A204.1 (cell line): Measurements from ENCODE around the gene GRM3.

ENCODE experiments used
- FAIRE-seq: peaks from 2 replicates; lab custom pipeline; 2012; peaks lifted over from hg19 to GRCh38; lab: Jason Lieb, UNC

Gene GRM3

DNA sequence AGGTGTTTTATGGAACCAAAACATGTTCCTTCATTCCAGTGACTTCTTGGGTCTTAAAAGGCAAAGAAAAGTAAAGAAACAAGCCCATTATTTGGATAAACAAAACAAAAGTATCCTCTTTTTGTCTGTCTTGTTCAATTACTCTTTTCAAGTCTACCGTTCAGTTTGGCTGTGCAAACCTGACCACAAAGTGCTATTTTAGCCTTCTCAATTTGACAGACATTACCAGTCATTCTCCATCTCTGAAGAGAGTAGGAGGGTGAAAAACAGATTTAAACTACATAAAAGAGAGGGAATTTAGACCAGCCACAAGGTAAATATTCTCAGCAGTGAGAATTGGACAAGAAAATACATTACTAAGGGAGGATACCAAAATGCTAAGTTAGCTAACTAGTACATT, 145.2 kb downstream of the GRM3 start:
- FAIRE-seq = no peak

DNA sequence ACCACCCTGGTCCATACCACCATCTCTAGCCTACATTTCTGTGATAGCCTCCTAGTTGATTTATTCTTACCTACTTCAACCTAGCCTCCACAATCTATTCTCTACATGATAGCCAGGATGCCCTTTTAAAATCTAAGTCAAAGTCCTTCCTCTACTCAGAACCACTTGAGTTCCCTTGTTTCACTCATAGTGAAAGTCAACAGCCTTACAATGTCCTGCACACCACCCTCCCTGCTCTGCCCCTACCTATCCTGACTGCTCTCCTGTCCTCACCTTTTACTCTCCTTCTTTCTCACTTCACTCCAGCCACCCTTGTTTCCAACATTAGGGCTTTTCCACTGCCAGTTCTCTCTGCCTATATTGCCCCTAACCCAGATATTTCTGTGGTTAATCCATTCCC, 146.7 kb downstream of the GRM3 start:
- no peak for FAIRE-seq

DNA sequence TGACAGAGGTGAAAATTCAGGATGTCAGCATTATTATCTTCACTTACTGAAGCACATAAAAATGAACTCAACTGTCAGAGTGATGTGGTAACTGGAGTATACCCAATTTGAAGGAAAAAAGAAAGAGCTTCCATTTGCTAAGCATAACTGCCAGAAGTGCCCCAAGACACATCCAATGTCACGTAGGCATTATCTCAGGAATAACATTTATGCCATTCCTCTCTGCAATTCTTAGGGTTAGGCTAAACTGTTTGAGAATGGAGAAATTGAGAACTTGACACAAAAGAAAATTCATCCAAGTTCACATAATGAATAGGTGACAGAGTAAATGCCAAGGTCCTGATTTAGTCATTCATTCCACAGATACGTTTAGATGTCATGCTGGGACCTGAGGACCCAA, 148.6 kb downstream of the GRM3 start:
- FAIRE-seq = no peak

DNA sequence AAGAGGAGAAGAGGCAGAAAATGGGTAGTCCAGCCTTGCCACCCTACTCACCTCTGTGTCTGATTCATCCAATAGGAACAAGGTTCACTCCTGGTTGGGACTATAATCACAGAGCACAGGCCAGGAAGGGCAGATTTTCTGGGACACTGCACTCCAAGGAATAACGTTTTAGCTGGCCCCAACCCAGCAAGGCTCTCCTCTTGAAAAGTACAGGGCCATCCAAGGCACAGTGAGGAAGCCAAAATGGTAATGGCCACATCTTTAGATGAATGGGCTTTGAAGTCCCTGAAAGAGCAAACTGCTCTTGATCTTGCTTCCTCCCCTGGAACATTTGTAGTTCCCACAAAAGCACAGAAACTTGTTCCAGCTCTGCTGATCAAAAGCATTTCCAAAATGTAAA, 149.4 kb downstream of the GRM3 start:
- no peak for FAIRE-seq

DNA sequence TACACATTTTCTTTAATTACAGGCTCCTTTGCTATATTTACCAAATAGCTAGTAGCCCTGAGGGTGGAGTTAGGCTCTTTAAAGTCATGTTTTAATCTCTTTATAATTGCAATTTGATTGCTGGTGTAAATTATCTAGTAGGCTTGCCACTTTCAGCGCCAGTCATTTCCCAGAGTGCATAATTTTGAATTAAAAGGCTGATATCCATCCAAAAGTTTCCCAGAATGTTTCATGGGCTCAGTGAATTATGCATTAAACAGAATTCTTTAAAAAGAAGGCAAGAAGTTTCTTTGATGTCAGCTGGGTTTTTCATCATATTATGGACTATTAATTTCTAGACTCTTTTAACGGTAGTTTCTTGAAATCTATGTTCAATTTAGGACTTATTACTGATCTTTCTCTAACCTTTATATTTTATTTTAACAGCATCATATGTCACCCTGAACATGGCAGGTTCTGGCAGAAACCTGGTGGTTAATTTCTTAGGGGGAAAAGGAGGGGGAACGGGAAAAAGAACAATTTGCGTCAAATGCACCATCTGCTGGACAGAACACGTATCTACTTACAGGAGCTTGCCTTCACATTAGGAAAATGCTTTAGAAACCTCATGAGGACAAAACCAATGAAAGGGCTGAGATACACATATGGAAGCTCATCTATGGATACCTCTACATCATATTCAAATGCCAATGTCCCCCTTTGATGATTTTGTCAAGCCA, 171.1 kb downstream of the GRM3 start:
- FAIRE-seq = no peak

DNA sequence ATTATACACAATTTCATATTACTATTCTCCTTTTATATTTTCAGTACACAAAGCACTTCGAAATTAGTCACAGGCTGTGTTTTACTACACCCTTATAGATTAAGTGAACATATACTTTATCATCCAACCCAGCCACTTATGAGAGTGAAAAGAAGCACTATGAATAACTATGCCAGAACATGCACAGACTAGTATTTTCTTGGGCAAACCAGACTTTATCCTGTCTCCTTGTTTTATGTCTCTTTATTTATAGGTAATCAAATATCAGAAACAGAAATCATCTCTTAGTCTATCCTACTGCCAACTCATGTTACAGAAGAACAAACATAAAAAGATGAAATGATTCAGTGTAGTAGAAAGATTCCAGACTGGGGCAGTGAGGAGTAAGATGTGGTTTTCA, 171.8 kb downstream of the GRM3 start:
- FAIRE-seq = no peak

DNA sequence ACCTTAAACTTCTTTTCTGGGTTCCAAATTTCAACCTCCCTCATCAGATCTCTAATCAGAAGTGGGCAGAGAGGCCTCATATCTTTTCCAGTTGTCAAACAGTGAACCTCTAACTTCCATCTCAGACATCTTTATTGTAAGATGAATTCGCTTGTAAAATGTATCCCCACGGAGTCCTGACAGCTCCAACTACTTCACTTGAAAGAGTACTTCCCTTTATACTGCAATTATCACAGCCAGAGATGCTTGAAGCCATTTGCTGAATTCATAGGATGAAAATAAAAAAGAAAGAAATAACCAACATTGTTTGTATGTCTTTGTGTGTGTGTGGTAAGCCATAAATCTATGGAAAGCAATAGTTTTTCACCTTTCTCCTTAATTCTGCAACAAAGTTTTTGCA, 175.2 kb downstream of the GRM3 start:
- no peak for FAIRE-seq

DNA sequence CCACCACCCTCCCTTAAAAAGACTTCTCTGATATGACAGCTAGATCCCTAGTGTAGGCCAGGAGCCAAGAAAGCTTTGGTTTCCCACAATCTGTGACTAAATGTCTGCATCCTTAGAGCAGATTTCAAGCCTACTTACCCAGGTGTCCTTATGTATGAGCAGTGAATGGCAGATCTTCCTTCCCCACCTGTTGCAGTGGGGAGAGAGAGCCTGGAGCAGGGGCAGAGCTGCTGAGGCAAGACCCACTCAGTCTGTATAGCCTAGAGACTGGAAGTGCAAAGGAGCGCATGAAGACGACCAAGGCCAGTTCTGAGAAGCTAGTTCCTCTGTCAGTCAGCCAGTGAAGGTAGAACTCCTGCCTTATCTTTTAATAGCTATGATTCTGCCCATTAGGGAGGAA, 180.1 kb downstream of the GRM3 start:
- no peak for FAIRE-seq

DNA sequence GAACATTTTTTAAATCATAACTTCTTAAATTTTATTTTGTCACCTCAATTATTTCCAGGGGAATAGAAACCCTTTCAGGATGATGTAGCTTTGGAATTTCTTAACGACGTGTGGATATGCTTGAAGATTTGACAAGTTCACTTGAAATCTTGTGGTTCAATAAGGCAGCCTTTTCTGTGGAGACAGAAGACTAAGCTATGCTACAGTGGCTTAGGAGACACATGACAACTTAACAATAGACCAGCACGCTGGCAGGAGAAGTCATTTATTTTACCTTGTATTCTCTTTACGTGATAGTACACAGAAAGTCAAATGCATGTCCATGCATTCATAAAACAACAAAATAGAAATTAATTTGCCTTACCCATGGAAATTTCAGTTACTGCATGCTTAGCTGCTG, 181.6 kb downstream of the GRM3 start:
- FAIRE-seq = no peak

DNA sequence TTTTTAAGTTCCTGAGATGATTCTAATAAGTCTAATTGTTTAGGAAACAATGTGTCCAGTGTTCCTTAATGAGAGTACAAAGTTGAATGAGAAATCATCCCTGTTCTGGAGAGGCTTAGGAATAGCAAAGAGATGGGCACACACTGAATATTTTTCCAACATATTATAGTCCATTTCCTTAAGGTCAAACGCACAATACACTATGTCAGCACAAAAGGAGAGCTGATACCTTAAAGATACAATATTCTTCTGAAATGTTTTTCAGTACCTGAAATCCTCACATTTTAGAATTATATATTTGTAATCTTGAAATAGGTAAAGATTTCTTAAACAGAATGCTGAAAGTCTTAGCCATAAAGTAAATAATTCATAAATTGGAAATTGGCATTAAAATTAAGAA, 183.2 kb downstream of the GRM3 start:
- FAIRE-seq = no peak

DNA sequence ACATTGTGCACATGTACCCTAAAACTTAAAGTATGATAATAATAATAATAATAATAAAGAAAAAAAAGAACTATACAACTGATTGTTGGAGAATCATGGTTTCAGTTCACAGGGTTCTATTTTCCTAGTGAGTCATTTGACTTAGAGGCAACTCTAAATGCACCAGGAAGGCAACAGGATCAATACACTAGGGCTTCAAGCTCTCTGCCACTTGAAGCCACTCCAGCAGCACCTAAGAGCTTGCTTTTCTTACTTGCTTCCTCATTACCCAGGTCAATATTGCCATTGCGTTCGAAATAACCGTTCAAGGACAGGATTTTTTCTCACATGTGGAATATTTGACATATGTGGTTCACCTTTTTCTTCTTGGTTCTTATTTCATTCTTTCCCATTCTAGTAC, 189.7 kb downstream of the GRM3 start:
- FAIRE-seq = no peak

DNA sequence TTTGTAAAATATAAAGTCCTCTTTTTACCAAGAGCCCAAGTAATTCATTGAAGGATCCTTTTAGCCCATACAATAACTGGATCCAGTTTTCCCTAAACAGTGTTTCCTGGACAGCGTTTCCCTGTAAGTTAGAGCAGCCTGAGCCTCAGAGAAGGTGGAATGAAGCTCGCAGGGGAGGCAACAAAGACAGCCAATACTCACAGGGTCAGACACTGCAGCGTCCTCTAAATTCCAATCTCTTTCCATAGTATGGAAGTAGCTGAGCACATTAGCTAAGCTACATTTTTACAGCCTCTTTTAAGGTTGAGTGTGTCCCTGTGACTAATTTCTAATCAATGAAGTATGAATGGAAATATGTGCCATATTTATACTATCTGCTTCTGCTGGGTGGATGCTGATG, 193.5 kb downstream of the GRM3 start:
- no peak for FAIRE-seq

DNA sequence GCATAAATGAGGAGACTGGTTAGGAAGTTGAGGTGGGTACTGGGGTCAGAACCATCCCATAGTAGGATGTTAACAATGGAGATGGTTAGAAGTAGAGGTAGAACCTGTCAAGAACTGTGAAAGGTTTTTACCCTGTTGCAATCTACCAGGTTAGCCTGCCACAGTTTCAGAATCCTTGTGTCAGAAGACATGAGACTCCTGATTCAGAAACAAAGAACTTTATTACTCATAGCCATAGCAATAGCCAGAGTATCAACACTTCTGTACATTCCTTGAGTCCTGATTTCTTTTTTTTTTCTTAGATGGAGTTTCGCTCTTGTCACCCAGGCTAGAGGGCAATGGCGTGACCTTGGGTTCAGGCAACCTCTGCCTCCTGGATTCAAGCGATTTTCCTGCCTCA, 200.9 kb downstream of the GRM3 start:
- FAIRE-seq = no peak

DNA sequence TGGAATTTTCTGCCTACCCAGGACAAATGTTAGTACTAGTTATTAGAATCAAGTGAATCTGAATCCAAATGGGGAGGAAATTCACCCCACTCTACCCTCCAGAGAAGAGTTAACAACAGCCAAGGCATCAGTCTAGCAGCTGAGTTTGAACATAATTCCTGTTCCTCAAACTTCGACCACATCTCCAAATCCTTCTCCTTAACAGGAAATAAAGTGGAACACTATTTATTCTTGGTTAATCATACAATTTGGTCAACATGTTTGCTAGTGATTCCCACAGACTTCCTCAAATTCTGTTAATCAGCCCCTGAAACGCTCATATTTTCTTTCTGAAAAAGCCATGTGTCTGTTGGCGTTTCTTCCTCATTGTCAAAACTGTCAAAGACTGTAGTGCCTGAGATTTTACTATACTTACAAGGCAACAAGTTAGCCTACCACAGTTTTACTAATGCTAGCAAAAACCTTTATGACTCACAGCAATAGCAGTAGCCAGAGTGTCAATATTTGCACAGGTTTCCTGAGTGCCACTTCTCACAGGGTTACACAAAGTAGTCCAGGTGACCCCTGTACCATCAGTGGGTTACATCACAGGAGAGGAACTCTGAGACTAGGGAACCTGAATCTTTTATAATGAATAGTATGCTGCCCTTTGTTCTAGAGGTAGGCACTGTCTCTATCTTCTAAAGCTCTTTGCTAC, 202.9 kb downstream of the GRM3 start:
- no peak for FAIRE-seq

DNA sequence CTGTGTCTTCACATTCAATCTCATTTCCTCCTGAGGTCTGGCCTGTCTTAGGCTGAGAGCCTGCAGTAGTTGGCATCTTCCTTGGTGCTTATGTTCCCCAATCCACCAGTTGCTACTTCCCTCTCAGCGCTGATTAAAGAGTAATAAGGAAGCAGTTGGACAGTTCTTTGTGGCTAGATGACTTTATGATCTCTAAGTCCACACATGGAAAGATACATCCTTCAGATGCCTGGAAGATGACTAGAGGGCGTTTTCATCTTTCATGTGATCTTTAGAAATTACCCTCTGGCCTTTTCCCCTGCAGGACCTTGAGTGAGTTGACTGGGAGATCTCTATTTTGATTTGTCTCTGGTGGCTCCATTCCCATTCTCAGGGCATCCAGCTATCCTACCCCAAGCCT, 204.5 kb downstream of the GRM3 start:
- no peak for FAIRE-seq

DNA sequence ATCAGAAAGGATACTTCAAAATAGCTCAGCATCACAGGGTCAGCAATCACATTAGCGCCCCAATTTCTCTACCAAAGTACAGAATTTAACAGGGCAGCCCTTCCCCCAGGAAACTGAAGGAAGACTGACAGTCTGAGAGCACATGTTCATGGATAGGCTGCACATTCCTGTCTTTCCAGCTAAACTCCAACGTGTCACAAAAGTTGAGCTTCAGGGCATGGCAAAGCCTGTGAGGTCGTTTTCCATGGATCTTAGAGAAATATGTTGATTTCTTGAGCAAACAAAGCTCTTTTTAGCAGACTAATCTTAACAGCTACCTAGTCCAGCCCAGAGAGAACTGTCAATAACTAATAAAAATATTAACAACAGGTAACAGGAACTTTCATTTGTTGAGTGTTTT, 207.9 kb downstream of the GRM3 start:
- no peak for FAIRE-seq

DNA sequence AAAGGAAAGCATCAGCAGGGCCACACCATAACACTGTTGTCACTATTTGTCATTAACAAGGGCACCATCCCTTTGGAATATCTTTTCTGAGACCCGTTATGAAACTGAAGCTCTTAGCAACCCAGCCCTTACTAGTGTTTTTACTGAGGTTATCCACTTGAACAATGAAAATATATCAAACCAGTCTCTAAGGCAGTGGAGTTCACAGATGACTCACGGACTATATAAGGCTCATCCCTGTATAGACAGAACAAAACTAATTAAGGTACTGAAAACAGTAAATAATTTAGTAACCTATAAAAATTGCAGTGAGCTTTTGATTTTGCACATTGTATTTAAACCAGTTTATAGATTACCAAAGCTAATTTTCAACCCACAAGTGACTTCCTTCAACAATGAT, 219.7 kb downstream of the GRM3 start:
- FAIRE-seq = no peak

DNA sequence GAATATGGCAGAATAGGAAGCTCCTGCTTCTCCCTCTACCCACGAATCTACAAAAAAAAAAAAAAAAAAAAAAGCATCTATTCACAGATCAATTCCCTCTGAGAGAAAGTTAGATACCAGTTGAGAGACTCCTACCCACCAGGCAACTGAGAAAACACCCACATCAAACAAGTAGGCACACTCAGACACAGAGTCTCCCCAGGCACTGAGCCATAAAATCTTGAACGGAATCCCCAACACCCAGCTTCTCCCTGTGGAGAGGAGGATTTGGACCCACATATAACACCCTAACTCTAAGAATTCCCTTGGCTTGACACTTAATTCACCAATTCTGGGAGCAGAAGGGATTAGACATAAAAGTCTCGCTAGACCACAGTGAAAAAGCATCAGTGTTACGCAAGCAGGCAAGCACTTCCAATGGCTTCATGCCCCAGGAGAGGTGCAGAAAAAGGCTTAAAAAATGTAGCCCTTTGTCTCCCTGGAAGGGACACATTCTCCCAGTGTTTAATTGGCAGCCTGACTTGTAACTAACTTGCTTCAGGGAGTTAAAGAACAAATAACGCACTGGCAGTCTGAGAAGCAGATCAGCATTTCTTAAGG, 223.6 kb downstream of the GRM3 start:
- no peak for FAIRE-seq

DNA sequence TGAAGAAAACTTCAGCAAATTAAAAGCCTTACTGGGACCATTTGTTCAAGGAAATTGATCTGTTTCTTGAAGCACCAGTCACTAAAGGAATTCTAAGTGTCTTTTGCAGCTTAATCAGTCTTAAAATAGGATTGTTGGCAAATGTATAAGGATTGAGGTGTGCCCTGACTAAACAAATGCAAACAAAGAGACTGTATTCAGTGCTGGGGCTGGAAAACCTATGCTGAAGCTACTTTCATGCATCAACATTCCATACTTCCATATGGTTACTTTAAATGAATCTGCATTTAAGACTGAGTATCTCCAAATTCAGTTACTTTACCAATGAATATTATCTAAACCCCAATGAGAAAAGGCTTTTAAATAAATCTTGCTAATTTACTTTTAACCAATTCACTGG, 232.4 kb downstream of the GRM3 start:
- FAIRE-seq = no peak

DNA sequence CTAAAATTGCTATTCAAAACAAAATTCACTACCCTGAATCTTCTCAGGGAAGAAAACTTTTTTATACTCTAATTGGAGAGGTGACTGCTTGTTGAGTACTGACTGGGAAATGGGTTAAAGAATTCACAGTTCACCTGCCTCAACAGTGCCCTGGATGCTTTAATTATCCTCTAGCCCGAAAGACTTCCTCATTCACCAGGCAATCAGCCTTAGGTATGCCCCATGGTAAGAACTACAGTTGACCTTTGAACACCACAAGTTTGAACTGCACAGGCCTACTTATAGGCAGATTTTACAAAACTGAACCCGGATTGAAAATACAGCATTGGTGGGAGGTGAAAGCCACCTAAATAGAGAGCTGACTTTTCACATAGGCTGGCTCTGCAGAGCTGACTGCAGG, 240.4 kb downstream of the GRM3 start:
- no peak for FAIRE-seq

DNA sequence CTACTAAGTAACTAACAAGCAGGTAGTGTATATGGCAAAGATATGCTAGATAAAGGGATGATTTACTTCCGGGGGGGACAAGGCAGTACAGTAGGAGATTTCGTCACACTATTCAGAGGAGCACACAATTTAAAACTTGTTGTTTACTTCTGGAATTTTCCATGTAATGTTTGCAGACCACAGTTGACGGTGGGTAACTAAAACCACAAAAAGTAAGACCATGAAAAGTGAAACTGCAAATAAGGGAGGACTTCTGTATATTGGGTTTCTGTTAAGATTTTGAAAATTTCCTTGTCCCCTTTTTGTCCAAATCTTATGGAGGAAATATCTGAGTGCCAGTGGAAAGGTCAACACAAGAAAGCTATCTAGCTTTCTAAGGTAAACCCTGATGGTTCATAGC, 245.8 kb downstream of the GRM3 start:
- no peak for FAIRE-seq

DNA sequence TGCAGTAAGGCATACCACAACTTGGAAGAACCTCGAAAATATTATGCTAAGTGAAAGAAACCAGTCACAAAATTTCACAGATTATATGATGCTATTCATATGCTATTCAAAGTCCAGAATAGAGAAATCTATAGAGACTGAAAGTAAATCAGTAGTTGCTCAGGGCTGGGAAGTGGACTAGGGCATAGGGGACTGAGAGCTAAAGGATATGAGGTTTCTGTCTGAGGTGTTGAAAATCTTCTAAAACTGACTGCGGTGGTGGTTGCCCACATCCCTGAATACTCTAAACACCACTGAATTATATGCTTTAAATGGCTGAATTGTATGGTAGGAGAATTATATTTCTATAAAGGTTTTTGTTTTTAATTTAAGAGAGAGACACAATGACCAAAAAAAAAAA, 254.5 kb downstream of the GRM3 start:
- FAIRE-seq = no peak

DNA sequence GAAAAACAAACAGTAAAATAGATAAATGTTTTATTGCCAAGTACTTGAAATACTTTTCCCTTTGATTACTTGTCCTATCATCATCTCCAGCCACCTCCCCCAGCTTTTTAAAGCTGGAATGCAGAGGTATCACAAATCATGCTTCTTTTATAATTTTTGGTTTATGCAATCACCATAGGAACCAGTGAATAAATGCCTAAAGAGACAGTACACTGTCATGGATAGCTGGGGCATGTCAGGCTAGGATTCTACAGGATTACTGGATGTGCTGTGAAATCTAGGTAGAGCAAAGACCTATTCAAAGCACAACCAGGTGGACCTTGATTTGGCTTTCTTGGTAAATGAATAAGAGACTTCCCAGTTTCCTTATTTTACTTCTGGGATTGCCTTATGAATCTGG, 257.2 kb downstream of the GRM3 start:
- no peak for FAIRE-seq
